ENCODE measurements around the gene EPOP. TPM values are rescaled to one million over a fixed set of nuclear protein-coding genes. Genes with fewer than 3 reads are reported as not detected.

Gene EPOP
- total and polyA plus RNA-seq, 2 of the 13 experiments (the other 11 are each of a cell fraction or from before 2014, with no cell fraction given), result 14.7 to 37.8 TPM

- TF ChIP-seq BCLAF1 (IDR thresholded peaks at IDR 0.05) (no peak), ZBTB2 (CRISPR knock-in tag; IDR thresholded peaks at IDR 0.05; ENCODE audit: low read depth) (peak; percentile 60; the same call in 1 of the 2 replicates), ZNF138 (CRISPR knock-in tag; IDR thresholded peaks at IDR 0.05; ENCODE audit: low read depth) (no peak), MAFG (CRISPR knock-in tag; IDR thresholded peaks at IDR 0.05) (no peak), PITX1 (CRISPR knock-in tag; IDR thresholded peaks at IDR 0.05) (peak; percentile 35; the same call in 1 of the 2 replicates), GZF1 (CRISPR knock-in tag; IDR thresholded peaks at IDR 0.05) (no peak; the same call in 1 of the 2 replicates), HNRNPL (IDR thresholded peaks at IDR 0.05; ENCODE audit: low read depth, low read length) (peak; percentile 97), ZSCAN22 (CRISPR knock-in tag; IDR thresholded peaks at IDR 0.05) (peak; percentile 49; the same call in 1 of the 2 replicates), DPF2 (CRISPR knock-in tag; IDR thresholded peaks at IDR 0.05; ENCODE audit: borderline replicate concordance, low read depth) (no peak; the same call in 1 of the 2 replicates), ZNF225 (CRISPR knock-in tag; IDR thresholded peaks at IDR 0.05) (0 out of 2 replicates have a peak, but pooled peaks have one; percentile 42), ZNF770 (CRISPR knock-in tag; IDR thresholded peaks at IDR 0.05) (peak; percentile 97), ETV6 (CRISPR knock-in tag; conservative IDR thresholded peaks at IDR 0.05) (peak; percentile 93), ZNF143 (CRISPR knock-in tag; IDR thresholded peaks at IDR 0.05) (no peak), ZNF274 (CRISPR knock-in tag; IDR thresholded peaks at IDR 0.05) (0 out of 2 replicates have a peak, but pooled peaks have one; percentile 14), NR2F6 (IDR thresholded peaks at IDR 0.05) (peak; percentile 39), NR2F6 (CRISPR knock-in tag; IDR thresholded peaks at IDR 0.05) (peak; percentile 71), XBP1 (CRISPR knock-in tag; IDR thresholded peaks at IDR 0.05) (no peak), ZNF687 (CRISPR knock-in tag; IDR thresholded peaks at IDR 0.05) (peak; percentile 95), SP2 (CRISPR knock-in tag; IDR thresholded peaks at IDR 0.05) (no peak)
Measured at GRCh38 chr17:38656959-38657823, 17.6 kb downstream of the EPOP start (continued).
